Activated gamma-delta T cell (primary cell): ENCODE data around the gene STX16.

Source experiments
- DNase-seq: peaks from one replicate; lab custom pipeline; 2025; lab: John Stamatoyannopoulos, UW

Gene STX16

DNA sequence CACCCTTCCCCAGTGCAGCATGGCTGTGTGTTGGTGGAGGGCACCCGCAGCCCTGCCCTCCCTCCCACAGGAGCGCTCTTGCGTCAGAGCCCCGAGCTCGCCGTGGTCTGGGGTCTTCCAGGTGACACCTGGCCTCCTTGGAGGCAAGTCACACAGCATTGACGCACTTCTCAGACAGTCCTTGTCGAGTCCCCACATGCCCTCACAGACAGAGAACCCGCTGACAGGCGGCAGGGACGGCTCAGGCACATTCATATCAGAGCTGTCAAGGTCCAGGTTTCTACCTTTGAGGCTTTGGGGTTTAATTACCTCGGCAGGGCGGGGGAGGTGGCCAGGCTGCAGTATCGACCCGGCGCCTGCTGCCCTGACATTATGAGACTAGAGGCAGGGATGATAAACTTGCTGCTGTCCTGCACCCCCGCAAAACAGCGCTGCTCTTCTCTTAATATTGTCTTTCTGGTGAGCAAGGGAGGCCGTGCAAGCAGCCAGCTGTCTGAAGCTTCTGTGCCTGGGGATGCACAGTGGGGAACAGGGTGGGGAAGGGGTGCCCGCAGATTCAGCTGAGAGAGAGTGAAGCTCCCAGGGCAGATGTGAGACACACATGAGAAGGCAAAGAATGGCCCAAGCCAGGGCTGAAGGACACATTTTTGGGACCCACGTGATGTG is 46.3 kb downstream of the STX16 start:
- no peak for DNase-seq

DNA sequence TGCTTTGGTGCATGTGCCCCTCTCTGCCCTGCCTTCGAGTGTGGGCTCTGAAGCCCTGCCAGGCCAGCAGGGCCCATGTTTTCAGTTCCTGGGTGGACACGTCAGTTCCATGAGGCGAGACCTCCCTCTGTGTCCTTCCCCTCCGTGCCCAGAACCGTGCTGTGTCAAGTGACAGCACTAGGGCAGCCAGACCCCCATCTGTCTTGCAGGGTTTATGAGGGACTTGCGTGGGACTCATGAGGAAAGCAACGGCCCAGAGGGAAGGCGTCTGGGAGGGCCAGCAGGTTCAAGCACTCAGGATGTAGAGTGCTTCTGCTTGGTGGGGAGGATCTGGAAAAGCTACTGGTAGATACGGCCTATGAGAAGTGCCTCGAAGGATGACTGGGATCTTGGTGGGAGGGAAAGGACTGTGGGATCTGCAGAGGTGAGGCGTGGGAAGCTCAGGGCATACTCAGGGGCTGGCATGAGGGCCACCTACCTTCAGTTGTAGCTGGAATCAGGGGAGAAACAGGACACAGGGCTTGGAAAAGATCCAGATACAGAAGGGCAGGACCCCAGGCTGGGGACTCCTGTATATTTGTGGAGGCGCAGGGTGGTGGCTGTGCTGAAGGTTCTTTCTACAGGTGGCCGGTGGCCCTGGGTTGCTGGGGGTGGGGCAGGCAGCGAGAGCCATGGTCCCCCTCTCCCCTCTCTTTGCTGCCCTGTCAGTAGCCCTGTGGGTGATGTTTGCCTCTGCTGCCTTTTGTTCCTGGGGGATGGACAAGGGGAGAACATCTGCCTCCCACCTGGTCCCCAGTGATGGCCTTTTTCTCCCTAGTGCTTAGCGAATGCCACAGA is 47.0 kb downstream of the STX16 start:
- DNase-seq: no peak

DNA sequence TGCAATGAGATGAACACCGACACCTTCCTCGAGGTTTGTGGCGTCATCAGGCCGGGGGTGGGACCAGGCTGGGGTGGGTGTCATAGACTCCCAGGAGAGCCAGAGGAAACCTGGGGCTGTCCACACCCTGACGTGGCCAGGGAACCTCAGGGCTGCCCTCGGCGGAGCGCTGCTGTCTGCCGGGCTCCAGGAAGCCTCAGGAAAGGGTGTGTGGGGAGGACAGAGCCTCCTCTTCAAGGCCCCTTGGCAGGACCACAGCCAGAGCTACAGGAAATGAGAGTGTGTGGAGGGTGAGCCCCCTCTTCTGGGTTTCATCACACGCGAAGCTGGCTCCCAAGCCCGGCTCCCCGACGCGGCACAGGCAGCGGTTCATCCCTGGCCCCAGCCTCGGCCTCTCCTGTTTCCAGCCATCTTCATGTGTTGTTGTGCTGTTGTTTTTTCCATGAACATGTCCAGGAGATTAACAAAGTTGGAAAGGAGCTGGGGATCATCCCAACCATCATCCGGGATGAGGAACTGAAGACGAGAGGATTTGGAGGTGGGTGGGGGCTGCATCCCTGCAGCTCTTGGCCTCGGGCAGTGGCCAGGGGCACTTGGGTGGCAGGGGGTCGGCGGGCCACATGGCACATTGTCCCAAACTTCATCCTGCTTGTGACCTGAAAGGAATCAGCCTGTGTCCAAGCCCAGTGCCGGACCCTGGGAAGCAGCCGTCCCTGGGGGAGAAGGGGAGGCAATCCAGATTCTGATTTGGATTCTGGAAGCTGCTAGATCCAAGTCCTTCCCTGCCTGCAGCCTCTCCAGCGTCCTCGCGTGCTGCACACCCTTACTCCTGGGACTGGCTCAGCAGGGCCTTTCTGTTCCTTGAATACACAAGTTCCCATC is 47.9 kb downstream of the STX16 start:
- DNase-seq: no peak

DNA sequence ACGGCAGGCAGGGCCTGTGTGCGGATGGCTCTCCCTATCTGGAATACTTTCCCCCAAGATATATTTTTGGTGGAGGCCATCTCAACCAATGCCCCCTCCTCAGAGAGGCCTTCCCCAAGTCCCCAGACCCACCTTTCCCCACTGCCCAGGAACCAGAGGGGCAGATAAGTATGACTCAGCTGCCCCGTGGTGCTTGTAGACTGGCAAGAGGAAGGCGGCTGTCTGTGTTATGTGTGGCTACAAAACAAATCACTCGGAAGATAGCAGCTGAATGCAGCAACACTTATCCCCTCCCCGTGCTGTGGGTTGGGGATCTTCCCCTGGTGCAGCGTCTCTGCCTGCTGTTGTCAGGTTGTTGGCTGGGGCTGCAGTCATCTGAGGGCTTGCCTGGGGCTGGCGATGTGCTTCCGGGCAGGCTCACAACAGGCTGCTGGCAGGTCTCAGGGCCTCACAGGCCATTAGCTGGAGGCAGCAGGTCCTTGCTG is 48.6 kb downstream of the STX16 start:
- no peak for DNase-seq

GRCh38 chr20:58700121-58700821 is 49.2 kb downstream of the STX16 start:
- DNase-seq: no peak

DNA sequence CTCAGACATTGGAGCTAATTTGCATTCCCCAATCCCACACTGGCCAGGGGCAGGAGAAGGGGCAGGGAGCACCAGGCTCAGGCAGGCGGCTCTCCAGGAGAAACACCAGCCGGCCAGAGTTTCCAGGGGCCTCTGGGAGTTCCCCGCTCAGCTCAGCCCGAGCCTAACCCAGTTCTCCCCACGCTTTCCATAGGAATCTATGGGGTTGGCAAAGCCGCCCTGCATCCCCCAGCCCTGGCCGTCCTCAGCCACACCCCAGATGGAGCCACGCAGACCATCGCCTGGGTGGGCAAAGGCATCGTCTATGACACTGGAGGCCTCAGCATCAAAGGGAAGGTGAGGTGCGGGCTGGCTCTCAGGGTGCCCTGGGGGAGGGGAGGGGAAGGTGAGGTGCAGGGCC is 49.7 kb downstream of the STX16 start:
- no peak for DNase-seq

GRCh38 chr20:58701431-58702160 is 50.5 kb downstream of the STX16 start:
- DNase-seq: no peak

- no peak for DNase-seq
Measured at GRCh38 chr20:58702161-58702510, 51.1 kb downstream of the STX16 start.

DNA sequence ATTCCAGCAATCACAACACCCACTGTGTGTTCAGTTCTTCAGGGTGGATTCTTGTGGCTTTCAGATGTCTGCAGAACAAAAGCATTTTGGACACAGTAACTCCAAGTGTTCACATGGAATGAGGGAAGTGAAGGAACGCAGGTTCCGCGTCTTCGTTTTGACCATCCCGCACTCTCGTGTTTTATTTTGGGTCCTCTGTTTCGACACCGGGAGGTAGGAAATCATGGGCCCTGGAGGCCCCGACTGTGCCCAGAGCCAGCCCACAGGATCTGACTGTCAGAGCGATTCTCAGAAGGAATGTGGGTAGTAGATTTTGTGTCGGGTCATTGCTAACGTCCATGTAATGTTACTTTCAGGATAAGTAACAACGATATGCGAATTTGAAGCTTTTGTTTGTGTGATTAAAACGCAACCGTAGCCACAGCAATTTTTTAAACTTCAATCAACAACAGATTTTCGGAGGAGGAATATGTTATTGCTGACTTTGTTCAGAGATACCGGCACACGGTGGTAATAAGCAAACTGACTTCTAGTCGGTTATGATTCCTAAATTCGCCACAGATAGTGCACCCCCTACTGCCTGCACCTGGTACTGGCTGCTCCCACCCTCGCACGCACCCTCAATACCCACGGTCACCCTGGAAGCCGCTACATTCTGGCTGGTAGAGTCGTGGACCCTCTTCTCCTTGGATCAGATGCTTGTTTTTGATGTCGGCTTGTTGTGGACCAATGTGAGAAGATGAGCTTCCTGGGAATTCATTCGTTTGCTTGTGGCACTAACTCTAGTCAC is 52.0 kb downstream of the STX16 start:
- no peak for DNase-seq

DNA sequence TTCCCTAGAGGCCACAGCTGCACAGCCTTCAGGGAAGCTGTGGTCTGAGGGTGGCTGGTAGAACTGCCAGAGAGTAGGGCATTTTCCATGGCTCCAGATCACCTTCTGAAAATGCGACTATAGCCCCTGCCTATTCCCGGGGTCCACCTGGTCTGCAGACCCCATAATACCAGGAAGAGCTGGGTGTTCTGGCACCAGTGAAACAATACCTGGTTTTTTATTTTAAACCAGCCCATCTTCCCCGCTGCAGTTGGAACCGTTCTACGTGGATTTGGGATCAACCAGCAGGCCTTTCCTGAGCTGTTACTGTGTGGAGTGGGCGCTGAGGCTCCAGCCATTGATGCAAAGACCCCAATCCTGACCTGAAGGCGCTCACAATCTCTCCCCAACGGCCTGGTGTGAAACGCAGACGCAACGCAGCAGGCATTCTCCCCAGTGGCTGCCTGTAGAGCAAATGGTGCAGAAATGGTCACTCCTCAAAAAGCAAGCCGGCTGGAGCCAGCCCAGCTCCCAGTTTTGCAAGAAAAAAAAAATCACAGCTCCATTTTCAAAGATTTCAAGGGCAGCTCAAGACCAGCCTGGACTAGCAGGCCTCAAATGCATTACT is 52.8 kb downstream of the STX16 start:
- DNase-seq: no peak

DNA sequence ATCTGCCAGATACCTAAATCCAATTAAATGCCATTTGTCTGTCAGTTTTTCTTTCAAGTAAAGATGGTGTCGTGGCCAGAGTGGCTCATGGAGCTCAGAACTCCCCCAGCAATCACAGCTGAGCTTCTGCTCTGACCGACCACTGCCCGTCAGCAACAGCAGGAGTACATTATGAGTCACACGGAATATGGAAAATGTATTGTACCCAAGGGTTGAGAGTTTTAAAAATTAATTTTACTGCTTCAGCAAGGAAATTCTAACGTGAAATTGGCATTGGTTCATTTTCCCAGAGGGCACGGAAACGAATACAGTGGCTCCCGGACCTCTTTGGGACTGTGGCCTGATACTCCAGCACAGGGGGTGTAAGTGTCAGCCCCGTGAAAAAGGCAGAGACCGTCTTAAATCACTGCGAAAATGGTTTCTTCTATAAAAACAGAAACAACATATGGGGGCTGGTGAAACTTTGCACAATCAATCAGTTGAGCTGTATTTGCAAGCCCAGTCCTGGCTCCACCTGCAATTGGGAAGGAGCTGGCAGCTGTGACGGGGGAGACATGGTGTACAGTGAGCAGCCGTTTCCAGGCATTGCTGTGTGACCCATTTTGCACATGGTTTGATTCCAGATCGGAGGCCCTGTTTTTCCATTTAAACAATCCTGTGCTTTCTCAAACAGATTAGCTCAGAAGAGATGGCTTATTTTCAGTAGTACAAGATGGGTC is 54.3 kb downstream of the STX16 start:
- DNase-seq: no peak

DNA sequence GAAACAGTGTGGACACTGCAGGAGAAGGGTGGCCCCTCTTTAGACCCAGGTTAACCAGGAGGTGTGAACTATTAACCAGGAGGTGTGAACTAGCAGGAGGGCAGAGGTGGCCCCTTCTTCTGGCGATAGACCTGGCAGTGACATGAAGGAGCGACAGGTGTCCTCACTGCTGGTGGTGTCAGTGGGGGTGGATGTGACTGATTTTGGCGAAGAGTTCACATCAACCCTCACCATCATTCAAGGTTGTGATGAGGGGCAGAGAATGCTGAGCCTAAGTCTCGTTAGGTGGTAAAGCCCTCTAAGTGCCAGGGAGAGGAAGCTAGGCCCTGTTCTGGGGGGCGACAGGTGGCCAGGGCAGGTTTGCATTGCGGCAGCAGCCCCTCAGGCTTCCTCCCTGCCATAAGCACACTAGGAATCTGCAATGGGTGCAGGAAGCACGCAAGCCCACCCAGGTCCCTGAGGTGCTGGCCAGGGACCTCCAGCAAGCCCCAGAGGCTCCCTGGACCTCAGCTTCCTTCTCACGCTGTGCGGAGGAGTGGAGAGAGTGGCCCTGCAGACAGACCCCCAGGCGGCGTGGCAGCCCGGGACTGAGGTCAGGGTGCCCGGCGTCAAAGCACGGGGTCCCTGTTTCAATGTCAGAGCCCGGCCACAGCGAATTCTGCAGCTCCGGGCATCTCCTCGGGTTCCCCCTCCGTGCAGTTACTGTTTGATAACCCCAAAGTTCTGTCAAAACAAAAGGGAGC is 55.2 kb downstream of the STX16 start:
- DNase-seq: no peak

DNA sequence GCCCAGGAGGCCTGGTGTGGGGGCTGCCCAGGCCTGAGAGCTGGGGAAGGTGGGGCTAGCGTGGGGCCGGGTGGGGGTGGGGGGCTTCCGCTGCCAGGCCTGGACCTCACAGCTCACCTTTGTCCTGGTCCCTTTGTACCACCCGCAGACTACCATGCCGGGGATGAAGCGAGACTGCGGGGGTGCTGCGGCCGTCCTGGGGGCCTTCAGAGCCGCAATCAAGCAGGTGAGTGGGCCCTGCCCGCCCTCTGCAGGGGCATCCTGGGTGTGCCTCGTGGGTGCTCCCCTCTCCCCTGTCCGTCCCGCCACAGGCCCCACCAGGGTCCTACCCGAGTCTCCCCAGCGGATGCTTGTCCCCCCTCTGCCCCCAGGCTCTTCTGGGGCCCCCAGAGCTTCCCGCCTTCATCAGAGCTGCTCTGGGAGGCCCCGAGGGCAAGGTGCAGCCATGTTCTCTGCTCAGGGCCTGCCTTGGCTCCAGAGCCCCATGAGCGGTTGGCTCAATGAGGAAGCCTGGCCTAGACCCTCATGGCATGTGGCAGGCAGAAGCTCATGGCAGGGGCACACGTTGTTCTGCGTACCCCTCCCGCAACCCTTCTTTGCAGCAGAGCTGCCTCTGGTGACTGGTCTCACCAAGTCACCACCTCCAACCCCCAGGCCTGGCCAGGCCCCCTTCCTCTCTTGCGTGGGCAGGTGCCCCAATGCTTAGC is 56.0 kb downstream of the STX16 start:
- DNase-seq: no peak

- DNase-seq: no peak
Measured at GRCh38 chr20:58707770-58708169, 56.7 kb downstream of the STX16 start.

DNA sequence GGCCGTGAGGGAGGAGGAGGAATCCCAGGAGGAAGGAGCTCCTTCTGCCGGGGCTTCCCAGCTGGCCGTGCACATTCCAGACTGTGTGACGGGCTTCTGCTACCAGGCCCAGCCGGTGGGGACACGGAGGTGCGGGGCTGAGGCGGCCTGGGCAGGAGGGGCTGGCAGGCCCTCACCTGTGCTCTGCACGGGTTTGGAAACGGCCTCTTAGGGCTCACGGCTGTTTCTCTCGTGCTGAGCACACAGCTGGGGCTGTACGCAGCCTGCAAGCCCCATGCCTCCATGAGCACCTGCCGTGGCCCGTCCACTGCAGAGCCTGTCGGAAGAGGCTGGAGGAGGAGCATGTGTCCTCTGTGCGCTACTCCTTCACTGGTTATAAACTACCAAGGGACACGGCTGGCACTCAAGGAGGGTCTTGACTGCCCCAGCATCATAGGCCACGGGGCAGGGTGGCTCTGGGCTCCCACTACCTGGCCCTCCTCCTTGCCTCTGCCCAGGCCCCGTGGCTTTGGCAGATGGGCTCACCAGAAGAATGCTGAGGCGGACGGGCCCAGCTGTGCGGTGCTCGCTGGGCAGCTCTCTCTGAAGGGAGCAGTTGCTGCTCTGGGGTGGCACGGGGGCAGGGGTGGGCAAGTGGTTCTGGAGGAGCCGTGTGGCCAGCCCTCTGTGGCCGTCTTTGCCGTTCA is 57.3 kb downstream of the STX16 start:
- no peak for DNase-seq

- no peak for DNase-seq
Measured at GRCh38 chr20:58709013-58709702, 58.1 kb downstream of the STX16 start.

DNA sequence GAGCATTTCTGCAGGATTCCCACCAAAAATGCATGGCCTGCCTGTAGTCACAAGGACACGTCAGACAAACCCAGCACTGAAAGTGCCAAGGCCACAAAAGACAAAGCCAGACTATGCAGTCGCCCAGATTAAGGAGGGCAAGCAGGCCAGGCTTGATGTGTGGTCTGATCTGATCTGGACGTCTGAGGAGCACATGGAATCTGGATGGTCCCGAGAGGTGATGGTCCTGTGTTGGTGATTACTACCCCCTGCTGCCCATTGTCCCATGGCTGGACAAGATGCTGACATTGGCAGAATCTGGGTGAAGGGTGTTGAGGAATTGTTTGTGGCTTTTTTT is 58.6 kb downstream of the STX16 start:
- DNase-seq: no peak
